H1 (cell line): ENCODE results near the gene GLYR1. TPM values are rescaled to one million over a fixed set of nuclear protein-coding genes. Genes with fewer than 3 reads are reported as not detected.

Experiments used
- CTCF ChIA-PET: fragments of 300-600 bp; sonication (Branson Sonifier 250); formaldehyde crosslinking; loops from one replicate; lab custom pipeline; 2021; ENCODE audit not compliant: partially characterized antibody; lab: Charles Lee
- POLR2A ChIA-PET: fragments of 300-600 bp; sonication (Branson Sonifier 250); formaldehyde crosslinking; loops from one replicate; lab custom pipeline; 2021; ENCODE audit warnings: inconsistent platforms; ENCODE audit not compliant: partially characterized antibody; lab: Charles Lee
- DNase-seq, 2 experiments: peaks; one replicate each; pipeline versions ENCODE4 v3.0.0 to v3.0.0-alpha.2; 2010 to 2022; ENCODE audit warnings: low spot score in 2 of 2, low read depth in 1 of 2, mixed read lengths in 1 of 2
- FAIRE-seq: peaks from 2 replicates; lab custom pipeline; 2011; peaks lifted over from hg19 to GRCh38; lab: Jason Lieb, UNC
- H2AFZ ChIP-seq: 2 replicates; pipeline ENCODE4 v1.8.1; 2012; ENCODE audit warnings: low read length, inconsistent platforms
- H2AK5ac ChIP-seq: 2 replicates; pipeline ENCODE4 v1.6.1; 2013; ENCODE audit warnings: low read depth, low read length
- H2BK120ac ChIP-seq: replicated peaks from 2 replicates; pipeline ENCODE3; 2013; ENCODE audit warnings: low read depth, low read length, inconsistent platforms
- H2BK12ac ChIP-seq: 2 replicates; pipeline ENCODE4 v1.6.1; 2013; ENCODE audit warnings: low read depth, low read length
- H2BK15ac ChIP-seq: 2 replicates; pipeline ENCODE4 v1.6.1; 2013; ENCODE audit warnings: low read length
- H2BK20ac ChIP-seq: 2 replicates; pipeline ENCODE4 v1.6.1; 2013; ENCODE audit warnings: low read length
- H2BK5ac ChIP-seq: 2 replicates; pipeline ENCODE4 v1.6.1; 2013; ENCODE audit warnings: low read depth, low read length
- H3K14ac ChIP-seq: 2 replicates; pipeline ENCODE4 v1.6.1; 2013; ENCODE audit warnings: inconsistent platforms; ENCODE audit not compliant: insufficient read length
- H3K18ac ChIP-seq: 2 replicates; pipeline ENCODE4 v1.6.1; 2013; ENCODE audit warnings: low read length; ENCODE audit errors: extremely low read depth
- H3K23ac ChIP-seq: 2 replicates; pipeline ENCODE4 v1.6.1; 2013; ENCODE audit warnings: inconsistent platforms; ENCODE audit not compliant: insufficient read length
- H3K23me2 ChIP-seq: 2 replicates; pipeline ENCODE4 v1.6.1; 2013; ENCODE audit warnings: low read depth, low read length
- H3K27ac ChIP-seq: 2 replicates; pipeline ENCODE4 v1.6.1; 2011; ENCODE audit warnings: low read depth, low read length, inconsistent platforms
- H3K27me3 ChIP-seq, 4 experiments: replicated peaks in 1 of 4; 1 replicate in 1 of 4; 2 replicates in 3 of 4; pipeline versions ENCODE4 v1.6.1 to v1.8.1; 2011 to 2013; ENCODE audit warnings: low read length in 3 of 4, mild to moderate bottlenecking in 3 of 4, inconsistent platforms in 2 of 4, mixed read lengths in 2 of 4, moderate library complexity in 1 of 4; ENCODE audit not compliant: control insufficient read depth in 3 of 4, insufficient read depth in 3 of 4; ENCODE audit errors: extremely low read depth in 1 of 4
- H3K36me3 ChIP-seq, 4 experiments: 2 replicates each; pipeline versions ENCODE4 v1.6.1 to v1.8.1; 2011 to 2013; ENCODE audit warnings: mild to moderate bottlenecking in 4 of 4, low read length in 3 of 4, moderate library complexity in 2 of 4, control low read depth in 1 of 4, inconsistent platforms in 1 of 4; ENCODE audit not compliant: insufficient read depth in 4 of 4, control insufficient read depth in 2 of 4
- H3K4ac ChIP-seq: replicated peaks from 2 replicates; pipeline ENCODE3; 2013; ENCODE audit warnings: low read length, low read depth, mixed read lengths, inconsistent platforms; ENCODE audit not compliant: insufficient read length
- H3K4me1 ChIP-seq, 4 experiments: replicated peaks in 1 of 4; 1 replicate in 1 of 4; 2 replicates in 3 of 4; pipeline versions ENCODE4 v1.6.1 to v1.8.1; 2011 to 2013; ENCODE audit warnings: low read length in 3 of 4, inconsistent platforms in 2 of 4, mixed read lengths in 1 of 4; ENCODE audit not compliant: insufficient read depth in 4 of 4, control insufficient read depth in 3 of 4
- H3K4me2 ChIP-seq, 2 experiments: 2 replicates each; pipeline versions ENCODE4 v1.6.1 to v1.8.1; 2011 to 2013; ENCODE audit warnings: low read depth in 2 of 2, low read length in 2 of 2, control low read depth in 1 of 2, inconsistent platforms in 1 of 2, mild to moderate bottlenecking in 1 of 2; ENCODE audit not compliant: insufficient read depth in 1 of 2
- H3K4me3 ChIP-seq, 4 experiments: fragments of 200-600, 300-600 bp in 1 of 4; sonication (generic), shearing (Covaris generic), sonication (Bioruptor Twin) in 1 of 4; 2 replicates each; pipeline versions ENCODE4 v1.5.1 to v1.8.1; 2011 to 2016; ENCODE audit warnings: low read length in 4 of 4, low read depth in 3 of 4, control low read depth in 2 of 4, inconsistent platforms in 2 of 4, mild to moderate bottlenecking in 2 of 4, mixed read lengths in 1 of 4, moderate library complexity in 1 of 4; ENCODE audit not compliant: insufficient read depth in 2 of 4; ENCODE audit errors: extremely low read depth in 1 of 4
- H3K56ac ChIP-seq: replicated peaks from 2 replicates; pipeline ENCODE3; 2013; ENCODE audit warnings: low read depth, mild to moderate bottlenecking, mixed read lengths, low read length, inconsistent platforms; ENCODE audit not compliant: insufficient read length
- H3K79me1 ChIP-seq: 2 replicates; pipeline ENCODE4 v1.6.1; 2013; ENCODE audit warnings: low read depth, low read length, control low read depth
- H3K79me2 ChIP-seq, 2 experiments: 2 replicates each; pipeline versions ENCODE4 v1.6.1 to v1.8.1; 2012 to 2013; ENCODE audit warnings: low read length in 2 of 2, mild to moderate bottlenecking in 2 of 2, inconsistent platforms in 1 of 2; ENCODE audit not compliant: insufficient read depth in 2 of 2, control insufficient read depth in 1 of 2
- H3K9ac ChIP-seq, 4 experiments: replicated peaks in 1 of 4; 1 replicate in 1 of 4; 2 replicates in 3 of 4; pipeline versions ENCODE4 v1.6.1 to v1.8.1; 2011 to 2013; ENCODE audit warnings: low read depth in 3 of 4, low read length in 3 of 4, control low read depth in 2 of 4, mild to moderate bottlenecking in 2 of 4, moderate library complexity in 2 of 4, inconsistent platforms in 1 of 4; ENCODE audit errors: extremely low read depth in 1 of 4
- H3K9me3 ChIP-seq, 2 experiments: 2 replicates each; pipeline versions ENCODE4 v1.6.1 to v1.8.1; 2012 to 2013; ENCODE audit warnings: mild to moderate bottlenecking in 2 of 2, moderate library complexity in 2 of 2, control low read depth in 1 of 2, inconsistent platforms in 1 of 2, low read depth in 1 of 2, low read length in 1 of 2, mixed read lengths in 1 of 2; ENCODE audit not compliant: insufficient read depth in 2 of 2
- H4K20me1 ChIP-seq, 2 experiments: replicated peaks in 1 of 2; 2 replicates each; pipeline versions ENCODE3 to v1.8.1; 2011 to 2013; ENCODE audit warnings: inconsistent platforms in 2 of 2, low read length in 2 of 2, mild to moderate bottlenecking in 1 of 2; ENCODE audit not compliant: insufficient read depth in 2 of 2, control insufficient read depth in 1 of 2
- H4K5ac ChIP-seq: 2 replicates; pipeline ENCODE4 v1.6.1; 2013; ENCODE audit warnings: low read length, low read depth, mixed read lengths, inconsistent platforms; ENCODE audit not compliant: insufficient read length
- H4K8ac ChIP-seq: 2 replicates; pipeline ENCODE4 v1.8.0; 2013; ENCODE audit warnings: mild to moderate bottlenecking, moderate library complexity, low read length, inconsistent platforms; ENCODE audit not compliant: insufficient read depth; ENCODE audit errors: extremely low read depth
- H4K91ac ChIP-seq: replicated peaks from 2 replicates; pipeline ENCODE3; 2013; ENCODE audit warnings: low read length, mixed read lengths, inconsistent platforms; ENCODE audit not compliant: insufficient read length
- BCL11A ChIP-seq, 2 experiments: IDR thresholded peaks; one replicate each; pipeline ENCODE4 v1.6.1; 2011; ENCODE audit warnings: low read depth in 2 of 2, low read length in 2 of 2, mild to moderate bottlenecking in 2 of 2
- BRCA1 ChIP-seq: IDR thresholded peaks from 2 replicates; pipeline ENCODE4 v1.6.1; 2012; ENCODE audit warnings: low read depth, low read length, improper control_type of control experiment
- CHD2 ChIP-seq: IDR thresholded peaks from 2 replicates; pipeline ENCODE4 v1.6.1; 2012; ENCODE audit warnings: low read length, improper control_type of control experiment
- CTBP2 ChIP-seq: IDR thresholded peaks from 2 replicates; pipeline ENCODE4 v1.7.0; 2011; ENCODE audit warnings: borderline replicate concordance, mild to moderate bottlenecking, moderate library complexity, mixed read lengths, low read length; ENCODE audit not compliant: insufficient read depth, insufficient read length
- JUND ChIP-seq: IDR thresholded peaks from 2 replicates; pipeline ENCODE4 v1.6.1; 2011; ENCODE audit warnings: mild to moderate bottlenecking, improper control_type of control experiment, low read length
- SAP30 ChIP-seq: fragments of 300-600 bp; sonication (generic); IDR thresholded peaks from 2 replicates; pipeline ENCODE4 v1.7.1; 2012; ENCODE audit warnings: low read length, moderate library complexity, mild to moderate bottlenecking, inconsistent platforms; ENCODE audit not compliant: insufficient read depth, insufficient replicate concordance
- SIN3A ChIP-seq, 2 experiments: IDR thresholded peaks in 1 of 2; conservative IDR thresholded peaks in 1 of 2; 2 replicates each; pipeline ENCODE4 v1.6.1; 2011 to 2012; ENCODE audit warnings: low read length in 2 of 2, improper control_type of control experiment in 1 of 2, low read depth in 1 of 2, mild to moderate bottlenecking in 1 of 2
- SIX5 ChIP-seq: IDR thresholded peaks from 2 replicates; pipeline ENCODE4 v1.6.1; 2011; ENCODE audit warnings: mild to moderate bottlenecking, low read depth, low read length
- SRF ChIP-seq: IDR thresholded peaks from 2 replicates; pipeline ENCODE4 v1.6.1; 2011; ENCODE audit warnings: mild to moderate bottlenecking, low read depth, low read length, moderate library complexity
- TBP ChIP-seq: IDR thresholded peaks from 2 replicates; pipeline ENCODE4 v1.6.1; 2011; ENCODE audit warnings: low read depth, low read length, improper control_type of control experiment
- ZNF274 ChIP-seq: IDR thresholded peaks from 2 replicates; pipeline ENCODE4 v1.7.0; 2012; ENCODE audit warnings: low read length, borderline replicate concordance; ENCODE audit errors: extremely low read depth
- polyA plus RNA-seq, 7 experiments: library from polyadenylated mRNA; depleted of rRNA in 3 of 7; stranded (reverse) in 5 of 7; unstranded in 2 of 7; fragments of >200 nt in 5 of 7; fragments of 200-250 nt in 2 of 7; gene quantifications; 1 replicate in 5 of 7; 2 replicates in 1 of 7; 4 replicates in 1 of 7; pipeline versions ENCODE4 v1.2.1 to v1.2.3, GENCODE V29; 2011 to 2013; ENCODE audit warnings: missing spikeins in 2 of 7, mixed read lengths in 2 of 7
- total RNA-seq: library from RNA; stranded (reverse); fragmentation: NEBNext Ultra II Directional; extraction: Animal tissue kit (Norgen Biotek cat#: 25700); gene quantifications from 2 replicates; pipeline ENCODE4 v1.2.1, GENCODE V29; 2021
- TF ChIP-seq, protein P1 (sequence below): IDR thresholded peaks from 2 replicates; pipeline ENCODE4 v1.6.1; 2011; ENCODE audit warnings: low read depth, mild to moderate bottlenecking, low read length; ENCODE audit not compliant: insufficient read depth

Gene GLYR1
- total and polyA plus RNA-seq, 2 of the 8 experiments (the other 6 are each of a cell fraction or from before 2014, with no cell fraction given) = 50.2 to 115 TPM

DNA sequence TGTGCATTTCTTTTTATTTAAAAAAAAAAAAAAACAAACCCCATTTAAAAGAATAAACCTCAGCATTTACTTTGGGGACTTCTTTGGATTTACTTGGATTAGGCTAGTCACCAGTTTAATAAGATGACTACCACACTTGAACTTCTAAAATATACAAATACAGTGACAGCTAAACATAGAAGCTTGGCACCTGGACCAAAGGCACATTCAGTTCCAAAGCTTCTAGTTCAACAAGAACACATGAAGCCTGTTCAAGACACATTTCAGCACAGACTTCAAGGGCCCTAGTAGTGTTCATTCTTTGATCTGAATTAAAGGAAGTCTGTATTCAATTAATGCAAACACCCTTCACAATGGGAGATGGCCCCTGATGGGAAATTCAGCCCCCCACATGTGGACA is 33.0 kb downstream of the GLYR1 start:
- Histone ChIP-seq H3K9me3 (no peaks in the 10 kb centered on the region), H3K23me2 (no peaks in the 10 kb centered on the region), H4K20me1 (peaks cover 0 to 8% of the 10 kb centered on the region in 2 experiments), H2AK5ac (no peak overlapping the region), H4K91ac (no peak overlapping the region), H2BK20ac (no peak overlapping the region), H3K4me2 (no peak overlapping the region), H2AFZ (no peak overlapping the region), H2BK5ac (no peak overlapping the region), H3K79me1 (no peaks in the 10 kb centered on the region), H3K9ac (no peak overlapping the region), H3K36me3 (peaks cover 7 to 48% (median 39%) of the 10 kb centered on the region in 4 experiments), H2BK15ac (no peak overlapping the region), H3K4ac (no peak overlapping the region), H2BK120ac (no peak overlapping the region), H4K8ac (no peak overlapping the region), H3K4me1 (no peaks in the 10 kb centered on the region), H3K14ac (no peak overlapping the region), H2BK12ac (no peak overlapping the region), H3K18ac (no peak overlapping the region), H3K27me3 (no peaks in the 10 kb centered on the region), H3K79me2 (no peaks in the 10 kb centered on the region), H3K56ac (no peak overlapping the region), H3K23ac (no peak overlapping the region), H3K4me3 (no peak overlapping the region), H4K5ac (no peak overlapping the region), H3K27ac (no peak overlapping the region)
- ChIA-PET POLR2A (no interaction called here), CTCF (interaction anchor here (1.4 kb wide), 1 partner anchor 97 kb away, joined by 7 read pairs; no protein-coding TSS in a partner anchor)
- TF ChIP-seq TBP (no peak), SIN3A (conservative IDR thresholded peaks at IDR 0.05 in 1 of 2, IDR thresholded peaks at IDR 0.05 in 1 of 2; ENCODE audit: low read depth in 1 of 2, low read length in 2 of 2) (no peak), SIX5 (no peak), SRF (no peak), ZNF274 (no peak), CTBP2 (no peak), CHD2 (no peak), BCL11A (IDR thresholded peaks at IDR 0.05; ENCODE audit: low read depth in 2 of 2, low read length in 2 of 2) (no peak), JUND (no peak), SAP30 (no peak), BRCA1 (no peak)
- TF ChIP-seq, protein P1, sequence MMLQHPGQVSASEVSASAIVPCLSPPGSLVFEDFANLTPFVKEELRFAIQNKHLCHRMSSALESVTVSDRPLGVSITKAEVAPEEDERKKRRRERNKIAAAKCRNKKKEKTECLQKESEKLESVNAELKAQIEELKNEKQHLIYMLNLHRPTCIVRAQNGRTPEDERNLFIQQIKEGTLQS = no peak
- FAIRE-seq (no peak), DNase-seq (no peak)
